Right renal pelvis (tissue), 4 donors: ENCODE measurements around the gene RBM19. TPM values are rescaled to one million over a fixed set of nuclear protein-coding genes. Genes with fewer than 3 reads are reported as not detected.

Experiments
- DNase-seq, 4 donors: peaks; one replicate each; pipeline ENCODE4 v3.0.0-alpha.2; 2013; ENCODE audit warnings: low read depth in 4 of 4, low spot score in 3 of 4, missing footprints in 1 of 4
- polyA plus RNA-seq, 4 donors: library from polyadenylated mRNA; unstranded; fragments of 120-200 nt; gene quantifications; one replicate each; pipeline ENCODE4 v1.2.1, GENCODE V29; 2013; ENCODE audit not compliant: insufficient read length in 4 of 4

RBM19 gene
- polyA plus RNA-seq, 4 donors = 23.3 to 28.1 (median 27.0) TPM

DNA sequence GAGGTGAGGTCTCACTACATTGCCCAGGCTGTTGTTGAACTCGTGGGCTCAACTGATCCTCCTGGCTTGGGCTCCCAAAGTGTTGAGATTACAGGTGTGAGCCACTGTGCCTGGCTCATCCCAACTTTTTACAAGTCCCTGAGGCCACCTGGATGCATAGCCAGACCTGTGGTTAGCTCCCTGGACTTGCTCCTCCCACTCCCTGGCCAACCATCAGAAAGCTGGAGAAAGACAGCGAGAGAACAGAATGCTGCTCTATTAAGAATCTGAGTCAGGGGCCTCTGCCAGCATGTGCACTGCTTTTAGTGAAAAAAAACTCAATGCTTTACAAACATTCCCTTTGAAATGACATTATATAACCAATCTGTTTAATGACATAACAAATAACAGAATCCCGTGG, 78.2 kb downstream of the RBM19 start:
- no peak for DNase-seq

GRCh38 chr12:113886721-113887120, 79.4 kb downstream of the RBM19 start:
- DNase-seq = no peak

GRCh38 chr12:113884392-113884791, 81.7 kb downstream of the RBM19 start:
- DNase-seq = no peak

- no peak for DNase-seq
Observed at GRCh38 chr12:113882690-113883089, 83.4 kb downstream of the RBM19 start.

GRCh38 chr12:113880988-113881962, 84.8 kb downstream of the RBM19 start:
- DNase-seq = no peak

GRCh38 chr12:113880326-113880725, 85.8 kb downstream of the RBM19 start:
- DNase-seq = no peak

DNA sequence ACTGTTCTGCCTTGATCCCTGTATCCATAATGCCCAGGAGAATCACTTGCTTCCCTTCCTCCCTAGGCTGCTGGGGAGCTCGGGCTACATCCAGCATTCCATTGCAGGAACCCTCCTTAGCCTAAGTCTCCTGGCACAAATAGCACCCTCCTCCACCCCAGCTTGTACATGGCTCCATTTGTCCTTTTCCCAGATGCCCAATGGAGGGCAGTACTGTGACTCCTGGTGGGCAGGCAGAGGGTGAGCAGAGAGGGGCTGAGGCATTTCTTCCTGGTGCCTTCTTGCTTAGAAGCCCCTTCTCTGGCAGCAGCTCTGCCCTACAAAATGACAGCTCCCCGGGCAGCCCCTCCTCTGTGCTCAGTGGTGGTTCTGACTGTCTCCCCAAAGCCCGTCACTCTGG, 86.5 kb downstream of the RBM19 start:
- DNase-seq = no peak

GRCh38 chr12:113877607-113878006, 88.5 kb downstream of the RBM19 start:
- no peak for DNase-seq

GRCh38 chr12:113876160-113876559, 90.0 kb downstream of the RBM19 start:
- no peak for DNase-seq

DNA sequence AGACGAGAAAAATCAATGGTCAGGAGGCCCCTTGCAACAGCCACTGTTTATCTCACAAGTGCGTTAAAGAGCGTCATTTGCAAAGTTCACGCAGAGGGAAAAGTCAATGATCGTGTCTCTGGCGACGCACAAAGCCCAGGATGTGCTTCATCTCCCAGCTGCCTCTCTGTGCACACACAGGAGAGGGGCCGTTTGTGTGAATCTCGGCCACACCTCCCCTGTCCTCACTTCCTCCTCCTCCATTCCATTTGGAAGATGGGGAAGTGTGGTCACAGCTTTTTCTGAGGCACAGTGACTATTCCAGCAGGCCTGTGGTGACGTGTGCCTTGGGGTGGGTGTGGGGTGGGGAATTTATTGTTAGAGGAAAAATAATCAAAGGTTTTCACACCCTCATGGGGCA, 90.4 kb downstream of the RBM19 start:
- DNase-seq = no peak

- DNase-seq = no peak
Observed at GRCh38 chr12:113874999-113875561, 91.0 kb downstream of the RBM19 start.

GRCh38 chr12:113874326-113874725, 91.8 kb downstream of the RBM19 start:
- no peak for DNase-seq

DNA sequence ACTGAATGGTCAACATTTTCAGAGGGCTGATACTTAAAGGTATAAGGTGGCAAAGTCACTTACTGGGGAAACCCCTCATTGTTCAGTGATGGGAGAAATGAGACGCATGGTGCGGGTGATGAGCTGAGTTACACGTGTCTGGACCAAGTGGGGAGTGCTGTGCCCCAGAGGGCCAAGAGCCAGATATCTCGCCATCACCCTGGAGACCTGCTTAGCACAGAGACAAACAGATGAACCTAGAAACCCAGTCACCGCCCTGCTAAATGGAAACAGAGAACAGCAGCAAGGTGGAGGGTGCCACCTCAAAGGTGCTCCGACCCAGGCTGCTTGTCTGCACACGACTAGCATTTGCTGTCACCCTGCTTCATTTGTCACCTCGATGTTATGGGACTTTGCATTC, 92.4 kb downstream of the RBM19 start:
- DNase-seq = no peak

DNA sequence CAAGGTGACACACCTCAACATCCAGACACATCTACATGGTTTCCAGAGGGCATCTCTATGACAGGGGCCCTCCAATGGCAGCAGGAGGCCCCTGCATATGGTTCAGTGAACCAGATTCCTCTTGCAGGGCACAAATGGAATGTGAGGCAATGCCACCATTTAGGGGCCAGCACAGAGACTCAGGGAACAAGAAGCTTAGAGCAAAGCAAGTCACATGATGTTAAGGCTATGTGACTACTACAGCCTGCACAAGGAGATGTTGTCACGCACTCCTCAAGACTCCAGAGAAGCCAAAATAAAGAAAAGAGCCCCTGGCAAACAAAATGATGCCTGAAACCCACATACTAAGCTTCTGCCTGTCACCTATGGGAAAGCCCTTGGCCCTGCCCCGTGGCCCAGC, 95.2 kb downstream of the RBM19 start:
- no peak for DNase-seq

DNA sequence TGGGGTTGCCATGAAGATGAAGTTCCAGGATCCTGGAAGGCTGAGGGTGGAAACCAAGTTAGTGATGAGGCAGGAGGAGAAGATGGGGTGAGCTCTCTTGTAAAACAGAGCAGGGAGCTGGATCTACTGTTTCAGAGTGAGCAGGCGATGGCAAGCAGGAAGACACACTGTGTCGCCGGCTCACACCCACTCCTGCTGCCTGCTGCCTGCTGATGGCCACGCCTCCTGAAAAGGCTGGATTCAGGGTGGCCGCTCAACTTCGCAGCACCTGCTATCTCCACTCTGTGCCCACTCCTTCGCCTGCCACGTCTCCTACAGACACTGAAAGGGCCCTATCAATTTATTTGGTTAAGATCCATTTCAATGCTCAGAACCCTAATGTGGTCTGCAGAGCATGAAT, 96.1 kb downstream of the RBM19 start:
- no peak for DNase-seq

- DNase-seq = no peak
Observed at GRCh38 chr12:113868365-113868764, 97.8 kb downstream of the RBM19 start.

GRCh38 chr12:113867258-113867657, 98.9 kb downstream of the RBM19 start:
- no peak for DNase-seq

DNA sequence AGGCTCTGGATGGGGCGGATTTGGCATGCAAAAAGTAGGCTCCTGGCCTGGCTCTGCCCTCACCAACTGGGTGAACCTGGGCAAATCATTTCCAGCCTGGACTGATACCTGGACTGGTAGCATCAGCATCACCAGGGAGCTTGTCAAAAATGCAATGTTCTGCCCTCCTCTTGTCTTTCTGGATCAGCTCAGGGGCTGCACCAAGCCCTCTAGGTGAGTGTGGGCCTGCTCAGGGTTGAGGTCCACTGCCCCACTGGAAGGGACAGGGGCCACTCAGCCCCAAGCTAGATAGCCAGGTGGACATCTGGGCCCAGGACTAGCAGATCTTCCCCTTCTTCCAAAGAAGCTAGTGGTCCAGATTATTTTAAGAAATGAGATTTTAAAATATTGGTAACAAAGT, 99.6 kb downstream of the RBM19 start:
- no peak for DNase-seq

DNA sequence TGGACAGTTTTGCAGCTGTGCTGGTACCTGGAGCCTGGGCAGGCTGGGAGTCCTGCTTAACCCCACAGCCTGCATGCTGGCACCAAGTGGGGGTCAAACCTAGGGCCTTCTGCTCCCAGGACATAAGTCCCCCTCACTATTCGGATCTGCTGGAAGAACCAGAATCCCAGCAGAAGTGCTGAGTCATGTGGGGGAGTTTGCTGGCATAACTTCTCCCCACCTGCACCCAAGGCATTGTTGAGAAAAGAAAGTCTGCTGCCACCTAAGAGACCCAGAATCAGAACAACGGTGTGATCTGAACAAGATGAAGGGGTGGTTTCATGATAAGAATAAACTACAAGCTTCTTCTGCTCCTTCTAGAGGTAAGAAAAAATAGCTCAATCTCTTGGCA, 102.7 kb downstream of the RBM19 start:
- DNase-seq = no peak

DNA sequence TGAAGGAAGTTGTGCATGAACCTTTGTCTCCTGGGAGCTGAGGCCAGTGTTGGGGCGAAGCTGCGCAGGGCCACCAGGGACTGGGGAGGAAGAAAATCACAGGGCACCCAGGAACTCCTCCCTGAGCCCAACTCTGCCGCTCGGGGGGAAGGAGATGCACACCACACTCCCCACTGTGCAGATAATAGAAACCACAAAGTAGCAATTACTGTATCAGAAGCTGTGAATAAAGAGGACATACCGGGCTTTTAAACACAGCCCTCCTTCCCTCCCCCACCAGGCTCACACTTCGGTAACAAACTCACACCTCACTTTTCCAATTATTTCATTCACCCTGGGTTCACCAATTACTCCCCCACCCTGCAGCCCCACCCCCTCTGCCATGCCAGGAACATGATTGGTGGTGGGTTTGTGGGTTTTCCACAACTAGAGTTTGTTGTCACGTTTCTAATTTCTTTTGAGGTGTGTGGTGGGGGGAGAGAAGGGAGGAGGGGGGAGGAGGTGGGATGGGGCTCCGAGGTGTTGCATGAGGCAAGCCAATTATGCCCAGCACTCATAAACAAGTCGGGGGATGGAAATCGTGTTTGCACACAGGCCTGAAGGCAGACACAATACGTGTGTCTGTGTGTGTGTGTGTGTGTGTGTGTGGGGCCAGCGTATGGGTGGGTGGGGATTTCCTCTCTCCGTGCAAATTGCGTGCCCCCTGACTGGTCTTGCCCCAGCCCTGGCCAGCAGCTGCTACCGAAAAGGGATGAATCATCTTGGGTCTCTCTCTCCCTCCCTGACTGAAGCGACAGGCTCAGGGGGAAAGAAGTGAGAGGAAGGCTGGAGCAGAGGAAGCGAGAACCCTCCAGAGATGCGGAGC, 103.3 kb downstream of the RBM19 start:
- no peak for DNase-seq

DNA sequence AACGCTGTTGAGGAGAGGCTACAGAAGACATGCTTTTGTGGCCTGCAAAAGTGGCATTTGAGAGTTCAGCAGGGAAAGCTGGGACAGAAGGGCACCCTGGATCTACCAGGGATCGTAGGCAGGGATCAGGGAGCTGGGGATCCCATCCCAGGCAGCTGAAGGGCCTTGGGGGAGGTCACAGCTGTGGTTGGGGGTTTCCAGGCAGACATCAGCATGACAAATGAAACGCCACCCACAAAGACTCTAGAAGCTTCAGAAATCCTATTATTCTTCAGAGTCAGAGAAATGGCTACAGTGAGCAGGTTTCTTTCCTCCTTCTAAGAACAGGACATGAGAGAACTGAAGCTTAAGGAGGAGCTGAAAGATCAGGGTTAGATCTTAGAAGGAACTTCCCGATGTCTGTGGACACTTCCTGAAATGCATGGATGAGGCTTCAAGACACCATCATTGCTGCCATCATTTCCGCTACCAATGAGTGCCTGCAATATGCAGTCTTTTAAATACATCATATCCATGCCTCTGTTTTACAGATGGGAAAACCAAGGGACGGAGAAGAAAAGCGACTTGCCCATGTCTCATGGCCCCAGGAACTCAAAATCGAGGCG, 104.3 kb downstream of the RBM19 start:
- DNase-seq = no peak
